HG03439 (cell line): Measurements from ENCODE around the gene CDCA4.
"Not testable (repeated sequence)": the region's sequence is repeated elsewhere in the genome, so short reads cannot be mapped to it uniquely, and the experiment has no call there.

Experiments used
- ATAC-seq: cut with Tn5 transposase; IDR thresholded peaks from one replicate; pipeline ENCODE4 v1.9.1; 2021; ENCODE audit warnings: mild to moderate bottlenecking, moderate library complexity; ENCODE audit not compliant: unreplicated experiment

CDCA4 gene

DNA sequence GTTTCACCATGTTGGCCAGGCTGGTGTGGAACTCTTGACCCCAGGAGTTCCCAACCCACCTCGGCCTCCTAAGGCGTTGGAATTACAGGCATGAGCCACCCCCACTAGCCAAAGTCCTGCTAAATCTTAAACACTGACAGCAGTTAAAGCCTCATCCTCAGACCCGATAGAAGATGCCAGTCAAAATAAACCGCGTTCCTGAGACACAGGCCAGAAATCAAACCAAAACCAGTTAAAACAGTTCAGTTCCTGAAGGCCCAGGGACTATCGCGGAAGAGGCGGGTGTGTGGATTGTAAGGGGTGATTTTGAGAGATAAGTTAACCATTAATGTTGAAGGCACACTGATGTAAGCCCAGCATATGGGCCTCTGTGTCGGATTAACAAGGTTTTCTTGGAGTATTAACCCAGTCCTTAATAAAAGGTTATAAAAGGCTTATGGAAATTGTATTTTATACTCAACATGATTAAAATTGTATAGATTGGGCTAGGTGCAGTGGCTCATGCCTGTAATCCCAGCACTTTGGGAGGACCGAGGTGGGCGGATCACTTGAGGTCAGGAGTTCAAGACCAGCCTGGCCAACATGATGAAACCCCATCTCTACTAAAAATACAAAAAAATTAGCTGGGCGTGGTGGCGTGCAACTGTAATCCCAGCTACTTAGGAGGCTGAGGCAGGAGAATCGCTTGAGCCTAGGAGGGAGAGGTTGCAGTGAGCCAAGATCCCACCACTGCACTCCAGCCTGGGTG is 18.7 kb upstream of the CDCA4 start:
- no peak for ATAC-seq

DNA sequence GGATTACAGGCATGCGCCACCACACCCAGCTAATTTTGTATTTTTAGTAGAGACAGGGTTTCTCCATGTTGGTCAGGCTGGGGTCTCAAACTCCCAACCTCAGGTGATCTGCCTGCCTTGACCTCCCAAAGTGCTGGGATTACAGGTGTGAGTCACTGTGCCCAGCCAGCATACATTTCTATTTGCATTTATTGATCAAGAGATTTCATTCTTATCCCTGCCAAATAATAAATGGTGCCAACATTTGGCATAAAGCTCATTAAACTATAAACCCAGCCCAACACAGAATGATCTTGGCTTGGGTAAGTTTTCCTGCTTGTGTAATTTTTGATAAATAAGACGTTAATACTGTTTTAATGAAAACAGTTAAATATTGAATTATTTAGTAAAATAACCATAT is 14.7 kb upstream of the CDCA4 start:
- ATAC-seq = not testable (repeated sequence)

DNA sequence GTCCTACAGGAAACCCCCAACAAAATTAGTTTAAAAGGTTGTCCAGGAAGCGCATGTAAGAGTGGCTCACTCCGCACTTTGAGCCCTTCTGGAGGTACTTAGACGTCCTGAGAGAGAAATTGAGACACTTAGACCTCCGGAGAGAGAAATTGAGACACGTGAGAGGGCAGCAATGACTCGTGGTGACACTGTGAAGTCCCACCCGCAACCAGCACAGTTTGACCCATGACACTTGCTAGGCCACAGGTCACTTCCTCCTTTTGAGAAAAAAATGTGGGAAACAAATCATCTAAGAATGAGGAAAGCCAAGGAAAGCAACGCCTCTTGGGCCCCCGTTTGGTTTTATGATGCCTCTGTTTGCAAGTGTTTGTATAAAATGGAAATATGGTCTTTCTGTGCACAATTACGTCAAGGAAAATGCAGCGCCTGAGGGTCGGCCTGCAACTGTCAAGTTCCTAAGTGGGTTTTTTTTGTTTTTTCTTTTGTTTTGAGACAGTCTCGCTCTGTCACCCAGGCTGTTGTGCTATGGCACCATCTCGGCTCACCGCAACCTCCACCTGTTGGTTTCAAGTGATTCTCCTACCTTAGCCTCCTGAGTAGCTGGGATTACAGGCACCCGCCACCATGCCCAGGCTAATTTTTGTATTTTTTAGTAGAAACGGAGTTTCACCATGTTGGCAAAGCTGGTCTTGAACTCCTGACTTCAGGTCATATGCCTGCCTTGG is 13.6 kb upstream of the CDCA4 start:
- no peak for ATAC-seq

DNA sequence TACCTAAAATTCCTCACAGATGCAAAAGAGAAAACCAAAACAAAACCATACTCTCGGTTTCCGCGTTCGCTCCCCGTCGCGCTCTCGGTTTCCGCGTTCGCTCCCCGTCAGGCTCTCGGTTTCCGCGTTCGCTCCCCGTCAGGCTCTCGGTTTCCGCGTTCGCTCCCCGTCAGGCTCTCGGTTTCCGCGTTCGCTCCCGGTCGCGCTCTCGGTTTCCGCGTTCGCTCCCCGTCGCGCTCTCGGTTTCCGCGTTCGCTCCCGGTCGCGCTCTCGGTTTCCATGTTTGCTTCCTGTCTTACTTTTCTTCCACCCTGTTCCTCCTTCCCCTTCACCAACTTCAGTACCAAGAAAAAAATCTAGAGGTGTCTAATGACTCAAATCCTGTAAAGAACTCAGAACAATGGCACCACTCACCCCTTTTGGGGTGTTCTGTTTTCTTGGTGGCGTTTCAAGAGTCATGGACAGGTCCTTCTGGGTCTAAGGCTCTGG is 12.6 kb upstream of the CDCA4 start:
- ATAC-seq = not testable (repeated sequence)

DNA sequence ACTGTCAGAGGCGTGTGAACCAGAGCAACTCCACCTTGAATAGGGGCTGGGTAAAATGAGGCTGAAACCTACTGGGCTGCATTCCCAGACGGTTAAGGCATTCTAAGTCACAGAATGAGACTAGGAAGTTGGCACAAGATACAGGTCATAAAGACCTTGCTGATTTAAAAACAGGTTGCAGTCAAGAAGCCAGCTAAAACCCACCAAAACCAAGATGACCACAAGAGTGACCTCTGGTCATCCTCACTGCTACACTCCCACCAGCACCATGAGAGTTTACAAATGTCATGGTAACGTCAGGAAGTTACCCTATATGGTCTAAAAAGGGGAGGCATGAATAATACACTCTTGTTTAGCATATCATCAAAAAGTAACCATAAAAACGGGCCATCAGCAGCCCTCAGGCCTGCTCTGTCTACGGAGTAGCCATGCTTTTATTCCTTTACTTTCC is 11.6 kb upstream of the CDCA4 start:
- ATAC-seq = not testable (repeated sequence)

DNA sequence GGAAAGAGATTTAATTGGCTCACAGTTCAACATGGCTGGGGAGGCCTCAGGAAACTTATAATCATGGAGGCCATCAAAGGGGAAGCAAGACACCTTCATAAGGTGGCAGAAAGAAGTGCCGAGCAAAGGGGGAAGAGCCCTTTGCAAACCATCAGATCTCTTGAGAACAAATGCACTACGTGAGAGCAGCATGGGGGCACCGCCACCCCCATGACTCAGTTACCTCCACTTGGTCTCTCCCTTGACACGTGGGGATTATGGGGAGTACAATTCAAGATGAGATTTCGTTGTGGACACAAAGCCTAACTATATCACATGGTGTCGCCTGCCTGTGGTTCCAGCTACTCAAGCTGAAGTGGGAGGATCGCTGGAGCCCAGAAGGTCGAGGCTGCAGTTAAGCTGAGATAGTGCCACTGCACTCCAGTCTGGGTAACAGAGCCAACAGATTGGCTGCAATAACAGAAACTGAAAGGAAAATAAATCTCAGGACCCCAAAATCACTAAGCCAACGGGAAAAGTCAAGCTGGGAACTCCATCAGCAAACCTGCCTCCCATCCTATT is 10.0 kb upstream of the CDCA4 start:
- ATAC-seq = no peak

DNA sequence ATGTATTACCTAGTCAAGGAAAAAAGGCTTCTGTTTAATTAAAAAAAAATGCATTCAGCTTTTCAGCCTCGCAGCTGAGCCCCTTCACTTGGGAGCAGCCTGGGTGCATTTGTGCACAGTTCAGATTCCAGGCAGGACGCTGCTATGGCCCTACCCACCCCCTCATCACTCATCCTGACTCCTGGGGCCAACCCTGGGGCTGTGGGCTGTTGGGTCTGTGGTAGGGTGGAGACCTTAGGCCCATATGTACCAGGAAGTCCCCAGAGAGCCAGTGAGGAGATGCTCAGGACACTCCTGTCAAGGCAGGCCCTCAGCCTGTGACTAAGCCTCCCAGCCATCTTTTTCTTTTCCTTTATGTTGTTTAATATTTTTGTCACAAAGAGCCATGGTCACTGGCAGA is 9.3 kb upstream of the CDCA4 start:
- ATAC-seq = no peak

DNA sequence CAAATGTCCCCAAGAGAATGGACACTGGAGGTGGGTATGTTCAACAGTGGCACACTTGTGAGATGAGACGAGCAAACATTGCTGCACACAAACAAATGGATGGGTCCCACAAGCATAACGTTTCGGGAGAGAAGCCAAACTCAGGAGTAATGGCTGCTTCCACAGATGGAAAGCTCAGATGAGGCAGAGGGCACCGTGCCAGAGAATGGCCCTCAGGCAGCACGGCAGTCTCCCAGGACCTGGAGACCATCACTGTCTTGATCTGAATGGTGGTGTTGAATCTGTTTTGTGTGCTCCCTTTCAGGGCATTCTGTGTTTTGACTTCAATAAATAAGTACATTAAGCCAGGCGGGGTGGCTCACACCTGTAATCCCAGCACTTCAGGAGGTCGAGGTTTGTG is 8.5 kb upstream of the CDCA4 start:
- ATAC-seq = no peak

DNA sequence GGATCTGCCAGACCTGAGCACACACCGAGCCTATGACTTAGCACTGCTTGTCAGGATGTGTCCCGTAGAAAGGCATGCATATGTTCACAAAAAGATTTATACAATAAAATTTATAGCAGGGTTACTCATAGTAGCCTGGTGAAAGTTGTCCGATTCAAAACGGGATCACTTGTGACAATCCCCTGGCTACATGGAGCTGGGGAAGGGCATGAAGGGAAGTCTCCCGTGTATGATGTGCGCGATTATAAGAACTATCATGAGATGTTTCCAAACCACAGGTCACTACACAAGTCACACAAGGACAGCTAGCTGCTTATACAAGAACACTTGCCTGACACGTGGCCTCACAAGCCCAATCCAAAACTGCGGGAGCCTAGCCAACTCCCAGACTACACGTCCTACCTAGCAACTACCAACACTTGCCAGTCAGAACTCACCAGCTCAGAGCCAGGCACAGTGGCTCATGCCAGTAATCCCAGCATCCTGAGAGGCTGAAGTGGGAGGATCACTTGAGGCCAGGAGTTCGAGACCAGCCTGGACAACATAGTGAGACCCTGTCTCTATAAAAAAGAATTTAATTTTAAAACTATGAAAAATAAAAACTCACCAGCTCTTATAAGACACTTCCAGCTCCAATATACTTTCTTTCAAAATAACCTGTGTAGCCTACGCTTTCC is 7.5 kb upstream of the CDCA4 start:
- ATAC-seq = no peak

DNA sequence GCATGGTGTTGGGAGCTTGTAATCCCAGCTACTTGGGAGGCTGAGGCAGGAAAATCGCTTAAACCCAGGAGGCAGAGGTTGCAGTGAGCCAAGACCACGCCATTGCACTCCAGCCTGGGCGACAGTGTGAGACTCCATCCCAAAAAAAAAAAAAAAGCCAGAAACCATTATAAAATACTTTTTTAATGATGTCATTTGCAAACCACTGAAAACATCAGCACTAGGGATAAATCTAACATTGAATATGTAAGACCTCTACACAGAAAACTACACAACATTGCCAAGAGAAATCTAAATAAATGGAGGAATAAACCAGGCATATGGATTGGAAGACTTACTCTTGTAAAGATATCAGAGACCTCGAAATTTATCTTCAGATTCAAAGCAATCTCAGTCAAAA is 6.8 kb upstream of the CDCA4 start:
- not testable (repeated sequence) for ATAC-seq

DNA sequence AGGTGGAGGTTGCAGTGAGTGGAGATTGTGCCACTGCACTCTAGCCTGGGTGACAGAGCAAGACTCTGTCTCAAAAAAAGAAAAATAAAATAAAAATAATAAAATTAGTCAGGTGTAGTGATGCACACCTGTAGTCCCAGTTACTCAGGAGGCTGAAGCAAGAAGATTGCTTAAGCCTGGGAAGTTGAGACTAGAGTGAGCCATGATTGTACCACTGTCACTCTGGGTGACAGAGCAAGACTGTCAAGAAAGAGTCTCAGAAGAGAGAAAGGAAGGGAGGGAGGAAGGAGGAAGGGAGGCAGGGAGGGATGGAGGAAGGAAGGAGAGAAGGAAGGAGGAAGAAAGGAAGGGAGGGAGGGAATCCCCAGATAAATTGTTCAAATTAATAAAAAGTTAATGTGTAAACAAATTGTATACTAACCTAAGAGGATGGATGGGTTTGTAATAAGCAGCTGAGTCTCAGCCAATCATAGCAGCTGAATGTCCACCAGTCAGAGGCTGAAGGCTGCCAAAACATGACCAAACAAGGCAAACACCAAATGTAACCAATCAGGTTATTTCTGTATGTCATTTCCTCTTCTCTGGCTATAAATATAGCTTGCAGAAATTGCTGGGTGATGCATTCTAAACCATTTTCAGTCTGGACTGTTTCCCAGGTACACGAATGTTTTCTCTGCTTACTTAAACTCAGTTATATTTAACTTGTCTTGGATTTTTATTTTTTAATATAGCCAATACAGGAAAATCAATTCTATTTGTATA is 6.1 kb upstream of the CDCA4 start:
- ATAC-seq = no peak

DNA sequence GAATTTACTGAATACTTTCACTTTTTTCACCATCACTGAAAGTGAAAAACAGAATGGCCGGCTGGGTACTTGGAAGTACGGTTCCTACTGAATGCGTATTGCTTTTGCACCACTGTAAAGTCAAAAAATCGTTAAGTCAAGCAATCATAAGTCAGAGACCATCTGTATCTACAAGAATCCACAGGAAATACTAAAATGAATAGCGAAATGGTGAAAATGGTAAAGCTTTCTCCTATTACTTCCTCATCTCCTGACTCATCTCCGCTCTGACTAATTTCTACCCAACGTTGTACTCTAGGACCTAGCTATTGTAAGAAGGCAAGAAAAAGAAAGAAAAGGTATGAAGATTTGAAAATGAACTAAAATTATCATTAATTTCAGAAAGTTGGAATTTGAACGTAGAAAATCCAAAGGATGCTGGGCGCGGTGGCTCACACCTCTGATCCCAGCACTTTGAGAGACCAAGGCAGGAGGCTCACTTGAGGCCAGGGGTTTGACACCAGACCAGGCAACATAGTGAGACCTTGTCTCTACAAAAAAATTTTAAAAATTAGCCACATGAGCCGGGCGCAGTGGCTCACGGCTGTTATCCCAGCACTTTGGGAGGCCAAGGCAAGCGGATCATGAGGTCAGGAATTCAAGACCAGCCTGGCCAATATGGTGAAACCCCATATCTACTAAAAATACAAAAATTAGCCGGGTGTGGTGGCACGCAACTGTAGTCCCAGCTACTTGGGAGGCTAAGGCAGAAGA is 5.3 kb upstream of the CDCA4 start:
- ATAC-seq = no peak

DNA sequence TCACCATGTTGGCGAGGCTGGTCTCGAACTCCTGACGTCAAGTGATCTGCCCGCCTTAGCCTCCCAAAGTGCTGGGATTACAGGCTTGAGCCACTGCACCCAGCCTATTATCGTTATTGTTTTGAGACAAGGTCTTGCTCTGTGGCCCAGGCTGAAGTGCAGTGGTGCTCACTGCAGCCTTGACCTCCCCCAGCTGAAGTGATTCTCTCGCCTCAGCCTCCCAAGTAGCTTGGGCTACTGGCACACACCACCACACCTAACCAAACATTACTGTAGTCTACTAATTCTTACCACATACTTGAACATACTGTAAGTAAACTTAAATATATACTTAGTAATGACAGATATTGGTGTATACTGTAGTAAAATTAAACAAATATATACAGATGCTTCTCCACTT is 4.5 kb upstream of the CDCA4 start:
- no peak for ATAC-seq

DNA sequence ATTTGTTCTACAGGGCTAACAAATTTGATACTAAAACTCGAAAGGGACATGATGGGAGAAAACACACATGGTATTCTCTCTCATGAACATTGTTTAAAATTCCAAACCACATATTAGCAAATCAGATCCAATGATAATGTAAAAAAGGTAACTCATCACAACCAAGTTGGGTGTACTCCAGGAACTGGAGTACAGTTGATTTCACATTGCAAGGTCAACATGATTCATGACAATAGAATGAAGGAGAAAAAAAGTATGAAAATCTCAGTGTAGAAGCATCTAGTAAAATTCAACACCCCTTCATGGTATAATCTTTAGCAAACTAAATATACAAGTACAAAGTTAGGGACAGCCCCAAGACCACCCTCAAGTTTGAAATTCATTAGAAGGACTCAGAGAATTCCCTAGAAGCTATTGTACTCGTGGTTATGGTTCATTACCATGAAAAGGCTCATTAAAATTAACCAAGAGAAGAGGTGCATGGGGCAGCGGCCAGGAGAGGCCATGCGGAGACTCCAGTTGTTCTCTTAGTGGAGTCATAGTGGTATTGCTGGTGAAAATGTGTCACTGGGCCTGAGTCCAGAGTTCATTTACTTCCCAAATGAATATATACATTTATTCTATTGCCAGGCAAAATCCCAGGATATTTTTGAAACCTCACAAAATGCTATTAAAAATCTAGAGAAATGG is 3.1 kb upstream of the CDCA4 start:
- no peak for ATAC-seq

DNA sequence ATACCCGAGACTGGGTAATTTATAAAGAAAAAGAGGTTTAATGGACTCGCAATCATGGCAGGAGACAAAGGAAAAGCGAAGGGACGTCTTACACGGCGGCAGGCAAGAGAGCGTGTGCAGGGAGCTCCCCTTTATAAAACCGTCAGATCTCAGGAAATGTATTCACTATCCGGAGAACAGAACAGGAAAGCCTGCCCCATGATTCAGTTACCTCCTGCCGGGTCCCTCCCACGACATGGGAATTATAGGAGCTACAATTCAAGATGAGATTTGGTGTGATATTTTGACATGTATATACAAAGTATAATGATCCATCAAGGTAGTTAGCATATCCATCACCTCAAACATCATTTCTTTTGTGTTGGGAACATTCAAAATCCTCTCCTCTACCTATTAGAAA is 2.3 kb upstream of the CDCA4 start:
- no peak for ATAC-seq

DNA sequence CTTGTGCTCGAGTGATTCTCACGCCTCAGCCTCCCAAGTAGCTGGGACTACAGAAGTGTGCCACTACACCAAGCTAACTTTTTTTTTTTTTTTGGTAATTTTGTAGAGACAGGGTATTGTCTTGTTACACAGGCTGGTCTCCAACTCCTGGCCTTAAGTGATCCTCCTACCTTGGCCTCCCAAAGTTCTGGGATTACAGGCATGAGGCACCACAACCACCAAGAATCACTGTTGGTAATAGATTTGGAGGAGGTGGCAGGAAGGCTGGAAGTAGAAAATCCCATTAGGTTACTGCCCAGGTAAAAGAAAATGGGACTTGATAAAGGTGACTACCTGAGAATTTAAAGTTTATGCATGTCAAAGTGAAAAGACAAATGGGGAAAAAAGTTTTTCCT is 1.4 kb upstream of the CDCA4 start:
- no peak for ATAC-seq

DNA sequence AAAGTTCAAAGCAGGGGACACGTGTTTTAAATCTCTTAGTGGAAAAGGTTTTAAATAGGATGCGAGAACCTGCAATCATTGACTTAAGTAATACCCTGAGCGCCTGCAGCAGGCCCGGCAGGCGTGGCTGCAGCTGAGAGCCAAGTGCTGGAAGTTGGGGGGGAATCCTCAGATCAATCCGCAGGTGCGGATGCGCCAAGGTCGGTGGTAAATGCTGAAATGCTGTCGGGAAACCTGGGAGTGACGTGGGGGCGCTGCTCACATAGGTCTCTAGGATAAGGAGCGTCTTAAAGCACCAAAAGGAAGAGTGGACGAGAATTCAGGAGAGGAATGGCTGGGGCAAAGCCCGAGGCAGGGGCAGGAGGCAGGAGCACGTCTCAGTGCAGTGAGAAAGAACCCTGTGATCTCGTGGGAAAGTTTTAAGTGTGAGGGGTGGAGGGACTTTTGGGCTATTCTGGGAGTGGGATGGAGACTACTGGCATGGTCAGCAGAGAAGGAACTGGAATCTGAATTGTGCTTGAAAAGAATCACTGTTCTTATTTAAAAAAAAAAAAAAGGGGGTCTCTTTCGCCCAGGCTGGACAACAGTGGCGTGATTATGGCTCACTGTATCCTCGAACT is 883 bp upstream of the CDCA4 start:
- ATAC-seq = peak; percentile 4

DNA sequence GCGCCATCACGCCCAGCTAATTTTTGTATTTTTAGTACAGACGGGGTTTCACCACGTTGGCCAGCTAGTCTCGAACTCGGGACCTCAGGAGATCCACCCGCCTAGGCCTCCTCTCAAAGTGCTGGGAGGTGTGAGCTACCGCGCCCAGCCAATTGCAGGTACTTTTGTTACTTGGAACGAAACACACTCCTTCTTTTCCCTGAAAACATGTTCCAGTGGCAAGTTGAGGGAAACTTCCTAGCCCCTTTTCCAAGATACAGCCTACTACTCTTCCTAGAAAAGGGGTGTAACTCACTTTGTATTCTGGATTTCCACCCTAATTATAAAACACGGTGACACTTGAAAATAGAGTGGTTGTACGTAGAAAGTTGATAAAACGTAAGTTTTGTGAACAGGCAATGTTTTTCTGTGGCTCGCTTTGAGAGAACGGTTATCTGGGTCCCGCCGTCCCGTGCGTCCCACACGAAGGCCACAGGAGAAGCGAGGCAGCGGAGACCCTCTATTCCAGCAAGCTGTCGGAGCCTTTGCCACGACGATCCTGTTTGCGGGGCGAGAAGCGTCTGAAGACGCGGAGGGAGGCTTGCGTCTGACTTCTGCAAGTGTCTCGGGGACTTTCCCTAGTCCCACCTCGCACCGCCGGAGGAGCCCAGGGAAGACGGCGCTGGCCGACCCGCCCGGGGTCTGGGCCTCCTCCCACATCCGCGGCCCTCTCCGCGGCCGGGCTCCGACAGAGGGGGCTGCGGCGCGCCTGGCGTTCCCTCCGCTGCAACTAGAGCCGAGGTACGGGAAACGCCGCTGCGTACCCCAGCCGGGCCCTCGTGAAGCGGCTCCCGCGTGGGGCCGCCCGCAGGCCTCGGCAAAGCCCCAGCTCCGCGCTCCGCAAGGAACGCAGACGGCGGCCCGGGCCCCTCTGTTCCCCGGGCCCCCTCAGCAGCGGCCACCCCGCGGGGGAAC is 745 bp downstream of the CDCA4 start:
- ATAC-seq = peak; percentile 22
